Stimulated activated CD8-positive, alpha-beta memory T cell treated with anti-CD3 and anti-CD28 coated beads, Interleukin-12 subunit alpha, Interleukin-12 subunit beta, amount 100 ng/mL, for 4 hours (primary cell): ENCODE results near the gene RPL35.

Experiments
- DNase-seq: peaks from one replicate; pipeline ENCODE4 v3.0.0-alpha.2; 2020; ENCODE audit warnings: low read depth

The RPL35 gene

GRCh38 chr9:124820698-124821623 lies 40.8 kb downstream of the RPL35 start:
- DNase-seq, result no peak

GRCh38 chr9:124818431-124819281 lies 43.1 kb downstream of the RPL35 start:
- DNase-seq, result no peak

- no peak for DNase-seq
Observed at GRCh38 chr9:124815601-124816000, 46.2 kb downstream of the RPL35 start.

GRCh38 chr9:124814164-124814535 lies 47.6 kb downstream of the RPL35 start:
- no peak for DNase-seq

- DNase-seq, result no peak
Observed at GRCh38 chr9:124813501-124814163, 48.1 kb downstream of the RPL35 start.

GRCh38 chr9:124813041-124813440 lies 48.7 kb downstream of the RPL35 start:
- no peak for DNase-seq

- no peak for DNase-seq
Observed at GRCh38 chr9:124812441-124812876, 49.3 kb downstream of the RPL35 start.

GRCh38 chr9:124810663-124811355 lies 50.9 kb downstream of the RPL35 start:
- no peak for DNase-seq

- DNase-seq, result no peak
Observed at GRCh38 chr9:124809741-124810500, 51.8 kb downstream of the RPL35 start.

GRCh38 chr9:124809211-124809610 lies 52.5 kb downstream of the RPL35 start:
- no peak for DNase-seq

- no peak for DNase-seq
Observed at GRCh38 chr9:124808246-124808956, 53.4 kb downstream of the RPL35 start.
